GM12865 (cell line): ENCODE results near the gene MTCH1.

ENCODE experiments used
- DNase-seq: peaks from one replicate; pipeline ENCODE4 v3.0.0; 2010; ENCODE audit warnings: low read depth
- H3K4me3 ChIP-seq: 2 replicates; pipeline ENCODE4 v1.5.1; 2011; ENCODE audit warnings: mild to moderate bottlenecking, low read depth, low read length, control low read depth
- TF ChIP-seq, protein P1 (sequence below): IDR thresholded peaks from 2 replicates; pipeline ENCODE4 v1.5.1; 2011; ENCODE audit warnings: low read length, control low read depth, low read depth, inconsistent platforms; ENCODE audit not compliant: insufficient read depth; ENCODE audit errors: missing control alignments

Gene MTCH1

GRCh38 chr6:36985808-36986703, at the start of gene MTCH1:
TSS of gene MTCH1 (minus strand) at chr6:36986196. CDS start at chr6:36986173, 23 bp downstream.
- peak within 1 kb of the TSS; percentile 98 for H3K4me3 ChIP-seq
- DNase-seq: peak; percentile 95
- TF ChIP-seq, protein P1, sequence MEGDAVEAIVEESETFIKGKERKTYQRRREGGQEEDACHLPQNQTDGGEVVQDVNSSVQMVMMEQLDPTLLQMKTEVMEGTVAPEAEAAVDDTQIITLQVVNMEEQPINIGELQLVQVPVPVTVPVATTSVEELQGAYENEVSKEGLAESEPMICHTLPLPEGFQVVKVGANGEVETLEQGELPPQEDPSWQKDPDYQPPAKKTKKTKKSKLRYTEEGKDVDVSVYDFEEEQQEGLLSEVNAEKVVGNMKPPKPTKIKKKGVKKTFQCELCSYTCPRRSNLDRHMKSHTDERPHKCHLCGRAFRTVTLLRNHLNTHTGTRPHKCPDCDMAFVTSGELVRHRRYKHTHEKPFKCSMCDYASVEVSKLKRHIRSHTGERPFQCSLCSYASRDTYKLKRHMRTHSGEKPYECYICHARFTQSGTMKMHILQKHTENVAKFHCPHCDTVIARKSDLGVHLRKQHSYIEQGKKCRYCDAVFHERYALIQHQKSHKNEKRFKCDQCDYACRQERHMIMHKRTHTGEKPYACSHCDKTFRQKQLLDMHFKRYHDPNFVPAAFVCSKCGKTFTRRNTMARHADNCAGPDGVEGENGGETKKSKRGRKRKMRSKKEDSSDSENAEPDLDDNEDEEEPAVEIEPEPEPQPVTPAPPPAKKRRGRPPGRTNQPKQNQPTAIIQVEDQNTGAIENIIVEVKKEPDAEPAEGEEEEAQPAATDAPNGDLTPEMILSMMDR: no peak

DNA sequence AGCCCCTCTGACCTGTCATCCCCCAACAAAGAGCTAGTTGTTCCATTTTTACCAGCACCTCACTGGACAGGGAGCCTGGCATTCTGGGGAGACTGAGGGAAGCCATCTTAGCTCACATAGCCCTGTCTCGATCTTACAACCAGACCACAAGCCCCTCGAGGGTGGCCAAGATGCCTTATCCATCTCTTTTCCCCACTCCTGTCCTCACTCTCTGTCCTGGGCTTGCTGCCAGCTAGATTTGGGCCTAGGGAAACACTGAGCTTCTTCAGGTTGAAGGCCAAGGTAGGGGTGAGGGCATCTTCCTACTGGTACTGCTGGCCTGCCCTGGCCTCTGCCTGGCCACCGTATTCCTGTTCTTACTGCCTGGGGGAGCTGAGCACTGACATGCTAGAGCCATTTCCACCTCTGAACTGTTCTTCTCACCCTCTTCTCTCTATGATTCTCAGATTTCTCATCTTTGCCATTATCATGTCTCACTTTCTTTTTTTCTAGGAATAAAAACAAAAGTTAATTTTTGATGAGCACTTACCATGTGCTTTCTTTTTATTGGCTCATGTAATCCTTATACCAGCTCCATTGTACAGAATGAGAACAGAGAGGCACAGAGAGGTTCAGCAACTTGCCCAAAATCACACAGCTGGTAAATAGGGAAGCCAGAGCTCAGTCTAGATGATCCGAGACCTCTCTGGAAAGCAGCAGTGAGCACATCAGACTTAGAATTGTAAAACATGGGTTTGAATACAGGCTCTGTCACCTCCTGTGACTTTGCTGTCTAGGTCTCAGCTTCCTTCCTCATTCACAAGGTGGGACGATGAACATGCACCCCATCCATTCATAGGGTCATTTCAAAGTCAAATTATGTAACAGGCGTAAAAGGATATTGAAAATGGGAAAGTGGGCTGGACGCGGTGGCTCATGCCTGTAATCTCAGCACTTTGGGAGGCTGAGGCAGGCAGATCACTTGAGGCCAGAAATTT, 48.1 kb upstream of the MTCH1 start:
- TF ChIP-seq, protein P1: no peak
- H3K4me3 ChIP-seq: no peak overlapping the region
- DNase-seq: no peak

DNA sequence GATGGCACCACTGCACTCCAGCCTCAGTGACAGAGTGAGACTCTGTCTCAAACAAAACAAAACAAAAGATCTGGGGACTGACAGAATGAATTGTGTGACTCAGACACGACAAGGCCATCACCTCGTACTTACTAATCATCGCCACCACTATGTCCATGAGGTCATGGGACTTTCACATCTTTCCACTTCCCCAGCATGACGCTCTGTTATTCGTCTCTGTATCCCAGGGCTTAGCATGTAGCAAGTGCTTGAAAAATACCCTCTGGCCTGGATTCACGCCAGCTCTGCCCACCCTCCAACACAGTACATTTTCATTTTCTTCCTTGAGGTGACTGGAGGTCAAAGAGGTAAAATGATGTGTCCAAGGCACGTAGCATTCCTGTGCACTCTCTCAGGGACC, 47.3 kb upstream of the MTCH1 start:
- no peak for DNase-seq
- TF ChIP-seq, protein P1: no peak
- no peak overlapping the region for H3K4me3 ChIP-seq

DNA sequence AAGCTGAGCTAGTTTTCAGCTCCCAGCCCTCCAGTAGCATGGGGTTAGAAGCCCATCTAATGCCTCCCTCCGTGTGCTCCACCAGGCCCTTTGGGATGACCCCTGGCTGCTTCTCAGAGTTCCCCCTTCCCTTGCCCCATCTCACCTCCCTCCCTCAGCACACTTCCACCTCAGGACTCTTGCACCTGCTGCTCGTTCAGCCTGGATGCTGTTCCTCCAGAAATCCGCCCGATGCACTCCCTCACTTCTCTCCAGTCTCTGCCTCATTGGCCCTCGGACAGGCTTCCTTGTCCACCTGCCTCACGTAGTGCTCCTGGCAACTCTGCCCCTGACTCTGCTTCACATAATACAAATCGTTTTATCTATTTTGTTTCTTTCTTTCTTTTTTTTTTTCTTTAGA, 46.2 kb upstream of the MTCH1 start:
- no peak for DNase-seq
- TF ChIP-seq, protein P1: no peak
- H3K4me3 ChIP-seq: no peak overlapping the region

DNA sequence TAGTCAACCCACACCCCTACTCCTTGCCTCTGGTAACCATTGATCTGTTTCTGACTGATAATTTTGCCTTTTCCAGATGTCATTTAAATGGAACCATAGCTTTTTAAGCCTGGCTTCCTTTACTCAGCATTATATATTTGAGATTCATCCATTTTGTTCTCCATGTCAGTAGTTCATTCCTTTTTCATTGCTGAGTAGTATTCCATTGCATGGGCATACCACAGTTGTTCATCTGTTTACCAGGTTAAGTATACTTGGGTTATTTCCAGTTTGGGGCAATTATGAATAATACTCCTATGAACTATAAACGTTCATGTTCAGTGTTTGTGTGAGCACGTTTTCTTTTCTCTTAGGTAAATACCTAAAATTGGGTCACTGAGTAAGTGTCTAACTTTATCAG, 44.6 kb upstream of the MTCH1 start:
- H3K4me3 ChIP-seq: no peak overlapping the region
- no peak for DNase-seq
- TF ChIP-seq, protein P1: no peak

GRCh38 chr6:37029249-37029971, 43.4 kb upstream of the MTCH1 start:
- DNase-seq: peak; percentile 68
- no peak overlapping the region for H3K4me3 ChIP-seq
- TF ChIP-seq, protein P1: peak; percentile 68
